NCI-H2107 treated with DMSO at 0.1 percent for 48 hours (cell line): ENCODE data around the gene PARVB.
A peak's percentile ranks its signal among the peaks of the same experiment; 100 is the strongest.

Experiments used
- DNase-seq: peaks from one replicate; lab custom pipeline; 2025; ENCODE audit not compliant: unreplicated experiment; lab: John Stamatoyannopoulos, UW

The PARVB gene

GRCh38 chr22:44155115-44155514, 131.0 kb downstream of the PARVB start:
- no peak for DNase-seq

- no peak for DNase-seq
These were observed 134.0 kb downstream of the PARVB start for GRCh38 chr22:44157916-44158618.

DNA sequence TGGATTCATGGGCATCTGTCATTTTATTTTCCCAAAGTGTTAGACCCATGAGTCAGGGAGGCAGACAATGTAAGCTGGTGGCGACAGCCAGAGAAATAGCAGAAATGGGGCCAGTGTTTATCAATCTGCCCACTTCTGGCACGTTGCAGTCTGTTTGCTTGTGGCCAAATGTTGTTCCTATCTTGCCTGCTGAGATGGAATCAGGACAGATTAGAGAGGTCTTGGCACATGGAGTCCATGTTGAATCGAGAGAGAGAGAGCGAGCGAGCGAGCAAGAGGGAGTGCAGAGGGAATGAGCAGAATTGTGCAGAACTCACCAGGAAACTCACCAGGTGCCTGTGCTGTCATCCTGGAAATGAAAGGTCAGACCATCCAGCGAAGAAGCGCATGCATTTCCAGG, 134.7 kb downstream of the PARVB start:
- DNase-seq: no peak

GRCh38 chr22:44159221-44159620, 135.1 kb downstream of the PARVB start:
- no peak for DNase-seq

- no peak for DNase-seq
These were observed 135.7 kb downstream of the PARVB start for GRCh38 chr22:44159811-44160210.

DNA sequence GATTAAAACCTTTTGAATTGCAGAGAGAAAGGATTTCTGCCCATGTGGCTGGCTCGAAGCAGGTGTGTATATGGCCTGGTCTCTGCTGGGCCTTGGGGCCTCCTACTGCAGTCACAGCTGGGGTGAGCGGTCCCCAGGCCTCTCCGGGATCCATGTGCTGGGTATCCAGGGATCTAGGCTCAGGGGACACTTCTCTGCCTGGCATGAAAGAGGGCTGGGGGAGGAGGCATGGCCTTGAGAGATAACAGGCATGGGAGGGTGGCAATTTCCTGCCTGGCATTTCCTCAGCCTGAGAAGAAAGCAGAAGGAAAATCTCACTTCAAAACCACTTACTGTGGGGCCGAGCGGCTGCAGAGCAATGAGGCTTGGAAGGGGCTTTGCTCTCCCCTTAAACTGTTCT, 136.3 kb downstream of the PARVB start:
- DNase-seq: no peak

DNA sequence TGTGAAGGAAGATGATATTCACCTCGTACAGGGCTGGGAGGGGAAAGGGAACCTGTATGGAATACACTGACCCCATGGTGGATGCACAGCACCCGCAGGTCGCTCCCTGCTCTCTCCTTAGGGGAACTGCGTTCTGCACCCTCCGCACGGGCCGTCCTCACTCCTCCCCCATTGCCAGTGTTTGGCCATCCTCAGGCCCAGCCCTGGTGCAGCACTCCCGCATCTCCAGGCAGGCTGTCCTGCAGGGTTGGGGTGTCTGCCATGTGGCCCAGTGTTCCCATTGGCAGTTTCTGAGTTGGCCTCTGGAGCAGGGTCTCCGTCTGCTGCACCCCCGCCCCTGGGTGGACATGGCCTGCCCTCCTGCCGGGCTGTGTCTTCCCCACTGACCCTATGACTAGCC, 137.6 kb downstream of the PARVB start:
- DNase-seq: no peak

GRCh38 chr22:44162960-44163359, 138.9 kb downstream of the PARVB start:
- DNase-seq: no peak

- DNase-seq: no peak
These were observed 139.4 kb downstream of the PARVB start for GRCh38 chr22:44163536-44163935.

DNA sequence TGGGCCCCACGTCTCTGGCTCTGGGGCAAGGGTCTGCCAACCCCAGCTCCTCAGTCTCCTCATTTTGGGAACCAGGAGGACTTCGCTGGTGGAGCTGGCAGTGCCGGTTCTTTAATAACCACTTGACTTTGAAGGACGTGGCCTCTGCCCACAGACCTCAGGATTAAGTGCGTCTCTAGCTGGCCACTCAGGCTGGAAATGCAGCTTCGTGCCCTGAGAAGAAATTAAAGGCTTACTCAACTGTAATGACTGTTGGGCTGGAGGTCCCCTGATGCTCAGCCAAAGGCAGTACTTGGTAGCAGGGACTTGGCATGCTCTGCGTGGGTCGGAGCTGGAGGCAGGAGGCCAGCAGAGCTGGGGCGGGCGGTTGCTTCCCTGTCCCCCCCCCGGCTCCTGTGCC, 139.9 kb downstream of the PARVB start:
- no peak for DNase-seq

- no peak for DNase-seq
These were observed 141.3 kb downstream of the PARVB start for GRCh38 chr22:44165286-44165874.

DNA sequence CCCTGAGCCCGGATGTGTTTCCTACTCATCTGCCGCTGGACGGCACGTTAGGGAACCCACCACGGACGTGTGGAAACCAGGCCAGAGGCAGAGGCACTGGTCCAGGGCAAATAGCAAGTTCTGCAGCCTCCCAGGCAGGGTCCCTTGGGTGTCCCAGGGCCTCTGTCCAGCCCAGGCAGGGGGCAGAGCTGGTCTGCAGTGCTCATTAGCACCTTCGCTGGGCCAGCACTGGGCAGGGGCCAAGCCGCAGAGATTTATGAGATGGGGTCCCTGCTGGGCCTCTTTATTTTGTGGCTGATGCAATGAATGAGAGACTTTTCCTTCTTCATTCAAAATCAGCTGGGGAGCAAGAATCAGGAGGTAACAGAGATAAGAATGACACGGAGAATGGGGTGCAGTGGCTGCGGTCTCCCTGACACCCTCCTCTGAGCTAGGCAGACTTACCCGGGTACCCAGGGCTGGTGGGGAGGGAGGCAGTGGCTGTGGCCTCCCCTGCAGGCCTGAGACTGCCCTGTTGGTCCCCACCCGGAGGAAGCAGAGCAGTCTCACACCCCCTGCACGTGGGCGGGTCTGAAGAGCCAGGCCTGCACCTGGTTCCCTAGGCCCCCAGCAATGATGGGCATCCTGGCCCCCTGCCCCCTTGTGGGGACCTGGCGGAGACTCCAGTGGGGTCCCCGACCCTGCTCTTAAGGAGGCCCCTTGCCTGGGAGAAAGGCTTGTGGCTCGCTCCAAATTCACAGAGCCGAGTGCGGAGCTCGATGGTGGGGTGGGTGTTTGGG, 142.6 kb downstream of the PARVB start:
- DNase-seq: no peak

- DNase-seq: no peak
These were observed 143.4 kb downstream of the PARVB start for GRCh38 chr22:44167501-44167900.

DNA sequence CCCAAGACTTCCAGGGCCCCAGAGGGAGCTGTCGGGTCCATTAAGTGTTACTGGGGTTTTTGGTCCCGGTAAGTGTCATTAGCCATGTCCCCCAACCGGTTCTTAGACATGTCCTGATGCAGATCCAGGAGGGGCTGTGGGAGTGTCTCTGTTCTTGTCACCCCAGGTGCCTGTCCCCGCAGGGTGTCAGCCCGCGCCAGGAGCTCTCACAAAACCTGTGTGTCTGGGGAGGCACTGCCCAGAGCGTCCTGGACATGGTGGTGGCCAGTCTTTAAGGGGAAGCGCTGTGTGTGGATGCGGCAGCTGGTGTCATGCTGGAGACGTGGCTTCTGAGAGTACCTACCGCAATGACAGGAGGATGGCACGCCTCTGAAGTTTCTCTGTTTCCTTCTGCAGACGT, 144.1 kb downstream of the PARVB start:
- no peak for DNase-seq

GRCh38 chr22:44170470-44170869, 146.4 kb downstream of the PARVB start:
- DNase-seq: no peak

DNA sequence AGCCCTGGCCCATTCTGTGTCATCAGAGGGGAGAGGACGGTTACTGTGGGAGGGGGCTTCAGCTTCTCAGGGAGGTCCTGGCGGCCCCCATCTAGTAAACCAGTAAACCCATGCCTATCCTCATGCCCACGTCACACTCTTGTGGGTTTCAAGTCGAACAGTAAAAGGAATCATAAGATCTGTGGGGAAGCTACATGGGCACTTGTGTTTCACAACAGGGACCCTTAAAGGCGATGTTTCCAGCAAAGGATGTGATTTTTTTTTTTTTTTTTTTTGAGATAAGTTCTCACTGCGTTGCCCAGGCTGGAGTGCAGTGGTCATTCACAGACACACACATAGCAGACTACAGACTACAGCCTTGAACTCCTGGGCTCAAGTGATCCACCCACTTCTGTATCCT, 147.5 kb downstream of the PARVB start:
- no peak for DNase-seq

DNA sequence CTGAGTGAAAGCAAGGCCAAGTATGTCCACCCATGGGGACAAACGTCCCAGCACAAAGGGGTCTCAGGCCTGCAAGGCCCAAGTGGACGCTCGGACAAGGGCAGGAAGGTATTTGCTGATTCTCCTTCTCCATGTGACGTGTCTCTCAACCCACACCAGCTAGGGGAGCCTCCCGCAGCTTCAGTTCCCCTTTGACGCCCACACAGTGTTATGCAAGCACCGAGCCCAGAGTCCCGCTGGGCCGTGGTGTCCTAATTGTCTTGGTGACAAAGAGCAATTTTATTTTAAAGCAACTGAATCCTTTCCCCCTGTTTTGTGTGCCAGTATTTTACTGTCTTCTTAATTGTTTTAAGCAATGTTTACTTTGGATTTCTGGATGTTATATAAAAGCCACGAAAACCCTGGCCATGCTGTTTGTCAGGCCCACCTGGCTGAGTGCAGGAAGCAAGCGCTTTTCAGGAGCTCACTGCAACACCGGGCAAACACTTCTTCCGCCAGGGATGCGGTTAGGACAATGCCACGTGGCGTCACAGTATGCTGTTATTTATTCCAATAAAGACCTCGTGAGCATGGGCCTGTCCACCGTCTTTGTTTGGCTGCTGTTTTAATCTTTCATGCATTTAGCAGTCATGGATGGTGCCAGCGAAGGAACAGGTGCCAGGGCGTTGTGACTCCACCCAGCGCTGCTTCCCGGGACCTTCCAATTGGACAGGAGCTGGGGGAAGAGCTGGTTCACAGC, 148.4 kb downstream of the PARVB start:
- DNase-seq: peak; percentile 89

- no peak for DNase-seq
These were observed 149.1 kb downstream of the PARVB start for GRCh38 chr22:44173154-44173553.

- no peak for DNase-seq
These were observed 151.6 kb downstream of the PARVB start for GRCh38 chr22:44175676-44176075.

GRCh38 chr22:44179196-44179988, 155.3 kb downstream of the PARVB start:
- peak; percentile 68 for DNase-seq
